GM12875 (cell line): ENCODE measurements around the gene CYS1.

Experiments used
- H3K4me3 ChIP-seq: one replicate; pipeline ENCODE4 v1.5.1; 2011; ENCODE audit warnings: low read depth, low read length, control low read depth
- TF ChIP-seq, protein P1 (sequence below): IDR thresholded peaks from 2 replicates; pipeline ENCODE4 v1.5.1; 2011; ENCODE audit warnings: low read depth, mild to moderate bottlenecking, control low read depth, inconsistent platforms, low read length, moderate library complexity, borderline replicate concordance; ENCODE audit not compliant: insufficient read depth

Gene CYS1

DNA sequence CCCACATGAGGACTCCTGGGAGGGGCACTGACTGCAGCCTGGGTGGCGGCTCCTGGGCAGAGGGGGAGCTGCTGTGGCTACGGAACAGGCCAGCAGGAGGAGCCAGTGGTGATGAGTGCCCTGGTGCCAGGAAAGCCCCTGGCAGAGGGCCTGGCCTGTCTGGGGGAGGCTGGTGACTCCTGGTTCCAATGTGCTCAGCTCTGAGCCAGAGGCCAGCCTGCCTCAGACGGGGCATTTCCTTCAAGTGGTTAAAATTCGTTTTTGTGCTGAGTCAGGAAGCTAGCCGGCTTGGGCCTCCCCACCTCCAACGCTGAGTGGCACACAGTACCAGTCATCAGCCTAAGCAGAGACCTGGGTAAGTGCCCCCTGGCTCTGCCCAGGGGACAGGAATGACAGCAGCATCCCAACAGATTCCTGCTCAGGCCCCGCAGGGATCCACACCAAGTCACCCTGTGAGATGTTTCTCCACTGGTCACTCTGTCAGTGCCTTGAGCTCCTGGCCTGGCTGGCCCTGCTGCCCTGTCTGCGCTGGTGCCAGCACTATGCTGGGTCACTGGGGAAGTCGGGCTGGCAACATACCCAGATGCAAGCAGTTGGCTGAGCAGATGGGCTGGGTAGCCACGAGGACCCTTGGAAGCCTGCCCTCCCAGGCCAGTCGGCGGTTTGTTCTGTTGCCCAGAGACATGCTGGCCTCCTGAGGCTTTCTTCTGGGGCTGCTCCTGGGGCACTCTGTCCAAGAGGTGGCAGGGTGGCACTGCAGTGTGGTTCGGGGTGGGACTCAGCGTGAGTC lies 43.9 kb downstream of the CYS1 start:
- no peak overlapping the region for H3K4me3 ChIP-seq
- TF ChIP-seq, protein P1, sequence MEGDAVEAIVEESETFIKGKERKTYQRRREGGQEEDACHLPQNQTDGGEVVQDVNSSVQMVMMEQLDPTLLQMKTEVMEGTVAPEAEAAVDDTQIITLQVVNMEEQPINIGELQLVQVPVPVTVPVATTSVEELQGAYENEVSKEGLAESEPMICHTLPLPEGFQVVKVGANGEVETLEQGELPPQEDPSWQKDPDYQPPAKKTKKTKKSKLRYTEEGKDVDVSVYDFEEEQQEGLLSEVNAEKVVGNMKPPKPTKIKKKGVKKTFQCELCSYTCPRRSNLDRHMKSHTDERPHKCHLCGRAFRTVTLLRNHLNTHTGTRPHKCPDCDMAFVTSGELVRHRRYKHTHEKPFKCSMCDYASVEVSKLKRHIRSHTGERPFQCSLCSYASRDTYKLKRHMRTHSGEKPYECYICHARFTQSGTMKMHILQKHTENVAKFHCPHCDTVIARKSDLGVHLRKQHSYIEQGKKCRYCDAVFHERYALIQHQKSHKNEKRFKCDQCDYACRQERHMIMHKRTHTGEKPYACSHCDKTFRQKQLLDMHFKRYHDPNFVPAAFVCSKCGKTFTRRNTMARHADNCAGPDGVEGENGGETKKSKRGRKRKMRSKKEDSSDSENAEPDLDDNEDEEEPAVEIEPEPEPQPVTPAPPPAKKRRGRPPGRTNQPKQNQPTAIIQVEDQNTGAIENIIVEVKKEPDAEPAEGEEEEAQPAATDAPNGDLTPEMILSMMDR: peak; percentile 48; the same call in 1 of the 2 replicates

DNA sequence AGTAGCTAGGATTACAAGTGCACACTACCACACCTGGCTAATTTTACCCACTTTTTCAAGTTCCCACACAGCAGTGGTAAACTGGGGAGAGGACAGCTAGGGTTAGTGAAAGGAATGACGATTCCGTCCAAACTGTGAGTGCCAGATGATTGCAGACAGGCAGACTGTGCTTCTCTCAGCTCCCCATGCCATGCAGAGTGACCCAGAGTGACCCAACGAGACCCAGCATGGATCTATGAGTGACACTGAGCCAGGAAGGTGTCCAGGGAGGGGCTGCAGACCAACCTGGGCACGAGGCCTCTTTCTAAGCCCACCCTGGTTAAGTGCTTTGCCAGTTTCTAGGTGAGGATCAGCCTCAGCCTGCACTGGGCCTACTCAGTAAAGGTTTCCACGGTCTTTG lies 44.6 kb downstream of the CYS1 start:
- no peak overlapping the region for H3K4me3 ChIP-seq
- TF ChIP-seq, protein P1: no peak

DNA sequence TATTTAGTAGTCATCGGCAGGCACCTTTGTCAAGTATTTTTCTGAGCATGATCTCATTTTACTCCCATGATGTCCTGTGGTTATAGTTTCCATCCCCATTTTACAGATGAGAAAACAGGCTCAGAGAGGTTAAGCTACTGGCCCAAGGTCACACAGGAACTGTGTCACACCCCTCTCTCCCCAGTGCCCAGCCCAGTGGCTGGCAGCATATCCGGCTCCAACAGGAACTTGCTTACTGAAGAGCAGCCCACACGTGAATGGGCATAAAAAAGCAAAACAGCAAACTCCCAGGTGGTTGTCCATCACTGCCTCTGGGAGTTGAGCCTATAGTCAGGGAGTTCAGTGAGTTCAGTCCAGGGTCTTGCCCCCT lies 45.2 kb downstream of the CYS1 start:
- H3K4me3 ChIP-seq: no peak overlapping the region
- TF ChIP-seq, protein P1: no peak

DNA sequence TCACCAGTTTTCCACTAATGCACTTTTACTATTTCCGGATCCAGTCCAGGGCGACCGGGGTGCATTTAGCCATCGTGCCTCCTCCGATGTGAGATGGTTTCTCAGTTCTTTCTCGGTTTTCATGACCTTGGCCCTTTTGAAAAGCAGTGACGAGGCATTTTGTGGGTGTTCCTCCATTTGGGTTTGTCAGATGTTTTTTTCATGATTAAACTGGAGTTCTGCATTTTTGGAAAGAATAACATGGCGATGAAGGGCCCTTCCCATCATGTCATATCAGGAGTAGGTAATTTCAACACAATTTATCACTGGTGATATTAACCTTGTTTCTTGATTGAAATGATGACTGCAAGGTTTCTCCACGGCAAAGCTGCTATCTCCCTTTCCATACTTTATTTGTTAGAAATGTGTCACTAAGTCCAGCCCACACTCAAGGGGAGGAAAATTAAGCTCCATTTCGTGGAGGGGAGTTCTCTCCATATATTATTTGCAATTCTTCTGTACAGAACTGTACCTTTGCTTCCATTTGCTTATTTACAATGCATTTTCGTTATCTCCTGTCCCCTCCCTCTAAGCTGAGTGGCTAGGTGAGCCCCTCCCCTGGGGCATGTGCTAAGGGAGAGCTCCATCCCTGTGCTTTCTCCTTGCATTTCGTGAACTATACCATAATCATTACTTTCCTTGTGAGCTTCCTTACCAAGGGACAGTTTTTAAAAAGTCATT lies 45.7 kb downstream of the CYS1 start:
- TF ChIP-seq, protein P1: no peak
- no peak overlapping the region for H3K4me3 ChIP-seq

DNA sequence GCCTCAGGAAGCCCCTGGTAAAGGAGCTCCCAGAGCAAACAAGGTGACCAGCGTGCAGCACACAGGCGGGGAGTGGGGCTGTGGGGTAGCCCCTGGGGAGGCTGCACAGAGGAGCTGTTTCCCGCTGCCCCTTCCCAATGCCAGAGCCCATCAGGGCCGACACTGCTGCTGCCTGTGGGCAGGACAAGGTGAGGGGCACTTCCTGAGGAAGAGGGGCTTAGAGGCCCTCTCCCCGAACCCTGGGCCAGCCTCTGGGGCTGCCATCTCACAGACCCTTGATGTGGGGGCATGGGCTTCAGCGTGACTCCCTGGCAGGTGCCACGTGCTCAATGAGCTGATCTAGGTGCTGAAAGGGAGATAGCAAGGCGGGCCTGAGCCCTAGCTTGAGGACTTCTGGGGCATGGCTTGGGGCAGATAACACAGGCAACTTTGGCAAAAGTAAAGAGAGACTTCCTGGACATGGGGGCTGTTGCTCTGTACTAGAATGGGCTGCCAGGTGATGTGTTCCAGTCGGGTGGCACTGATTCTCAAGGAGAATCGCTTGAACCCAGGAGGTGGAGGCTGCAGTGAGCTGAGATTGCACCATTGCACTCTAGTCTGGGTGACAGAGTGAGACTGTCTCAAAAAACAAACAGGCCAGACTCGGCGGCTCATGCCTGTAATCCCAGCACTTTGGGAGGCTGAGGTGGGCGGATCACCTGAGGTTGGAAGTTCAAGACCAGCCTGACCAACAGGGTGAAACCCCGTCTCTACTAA lies 46.8 kb downstream of the CYS1 start:
- H3K4me3 ChIP-seq: no peak overlapping the region
- TF ChIP-seq, protein P1: no peak

DNA sequence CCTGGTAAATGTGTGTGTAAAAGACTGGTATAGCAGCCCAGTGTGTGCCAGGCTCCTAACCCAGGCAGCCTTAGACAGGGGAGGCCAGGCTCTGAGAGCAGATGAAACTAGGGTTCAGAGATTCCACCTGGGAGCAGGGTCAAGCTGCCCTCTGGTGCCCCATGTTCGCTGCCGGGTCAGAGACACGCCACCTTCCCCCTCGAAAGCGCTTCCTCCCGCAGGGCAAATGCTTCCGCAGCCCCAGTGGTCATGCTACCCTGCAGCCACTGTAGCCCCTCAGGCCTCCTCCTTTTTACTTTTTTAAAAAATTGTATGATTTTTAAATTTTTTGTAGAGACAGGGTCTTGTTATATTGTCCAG lies 47.5 kb downstream of the CYS1 start:
- TF ChIP-seq, protein P1: no peak
- no peak overlapping the region for H3K4me3 ChIP-seq
